Adrenal gland (tissue), 5 donors: ENCODE measurements around the gene AUTS2.

Experiments
- CTCF ChIP-seq, 6 experiments: fragments of 450-650 bp in 4 of 6; fragments of 200-600 bp in 2 of 6; sonication (generic) in 1 of 6; IDR thresholded peaks; 1 replicate in 5 of 6; 2 replicates in 1 of 6; pipeline versions ENCODE4 v1.5.1 to v1.8.0; 2016 to 2021; ENCODE audit warnings: antibody characterized with exemption in 6 of 6, mild to moderate bottlenecking in 2 of 6, moderate library complexity in 1 of 6
- POLR2A ChIP-seq, 2 donors: fragments of 450-650 bp; IDR thresholded peaks; one replicate each; pipeline ENCODE4 v1.6.1; 2017; ENCODE audit warnings: antibody characterized with exemption in 2 of 2, mild to moderate bottlenecking in 2 of 2, moderate library complexity in 1 of 2
- donor health status: DM: no; HTN: no; CAD: no.

- TF ChIP-seq CTCF (IDR thresholded peaks at IDR 0.05) = no peak
- TF ChIP-seq POLR2A (IDR thresholded peaks at IDR 0.05) = no peak
Measured at GRCh38 chr7:69691327-69691726, 93.1 kb downstream of the AUTS2 start.
